ENCODE results near the gene DNAJB13.

DNAJB13 gene

GRCh38 chr11:74008373-74009229, 57.8 kb downstream of the DNAJB13 start, which contains the start of gene UCP3:
TSS of gene UCP3 (minus strand) at chr11:74009085. CDS start at chr11:74007042, 2,043 bp downstream.
- H3K4me1 ChIP-seq (ENCODE audit: control insufficient read depth, insufficient read depth, low read length), result no peaks in the 10 kb centered on the region
- H3K4me3 ChIP-seq (ENCODE audit: low read depth, low read length), result no peak within 1 kb of the TSS
- CTCF ChIA-PET, result interaction anchor here (0.6 kb wide), 1 partner anchor 45 kb away, joined by 3 read pairs; no protein-coding TSS in a partner anchor
- no peak within 1 kb of the TSS for H3K27ac ChIP-seq (ENCODE audit: extremely low read depth, low read depth, low read length)
- no peaks in the 10 kb centered on the region for H3K9me3 ChIP-seq (ENCODE audit: control insufficient read depth, insufficient read depth, low read depth, low read length)
- peak; percentile 50; the same call in 1 of the 2 replicates for TF ChIP-seq PRDM1 (tag by site-specific recombination; IDR thresholded peaks at IDR 0.05)
- TF ChIP-seq ZNF544 (tag by site-specific recombination; IDR thresholded peaks at IDR 0.05), result no peak
- no peak for TF ChIP-seq ZNF391 (tag by site-specific recombination; IDR thresholded peaks at IDR 0.05; ENCODE audit: borderline replicate concordance, low read depth)
- no peak for TF ChIP-seq ZNF114 (tag by site-specific recombination; IDR thresholded peaks at IDR 0.05)
- peaks cover 0 to 15% of the 10 kb centered on the region in 2 experiments; a peak in 1 of 3 replicates for H3K36me3 ChIP-seq (ENCODE audit: control insufficient read depth in 2 of 2, insufficient read depth in 1 of 2, low read length in 2 of 2)
- POLR2A ChIA-PET, result interaction anchor here (1.2 kb wide), 1 partner anchor 46 kb away, joined by 3 read pairs; no protein-coding TSS in a partner anchor

GRCh38 chr11:74009230-74009547, 58.4 kb downstream of the DNAJB13 start:
- peaks cover 0 to 21% of the 10 kb centered on the region in 2 experiments; a peak in 1 of 3 replicates for H3K36me3 ChIP-seq (ENCODE audit: control insufficient read depth in 2 of 2, insufficient read depth in 1 of 2, low read length in 2 of 2)
- H3K4me1 ChIP-seq (ENCODE audit: control insufficient read depth, insufficient read depth, low read length), result no peaks in the 10 kb centered on the region
- TF ChIP-seq REPIN1 (tag by site-specific recombination; IDR thresholded peaks at IDR 0.05; ENCODE audit: low read depth) (no peak), ZNF214 (tag by site-specific recombination; IDR thresholded peaks at IDR 0.05; ENCODE audit: borderline replicate concordance) (no peak), PATZ1 (tag by site-specific recombination; IDR thresholded peaks at IDR 0.05) (no peak), ZNF670 (tag by site-specific recombination; IDR thresholded peaks at IDR 0.05; ENCODE audit: low read depth) (no peak), ZNF416 (tag by site-specific recombination; IDR thresholded peaks at IDR 0.05) (no peak), HOXA7 (CRISPR knock-in tag; IDR thresholded peaks at IDR 0.05; ENCODE audit: borderline replicate concordance) (no peak), ZBTB10 (tag by site-specific recombination; IDR thresholded peaks at IDR 0.05) (no peak), ZNF785 (tag by site-specific recombination; IDR thresholded peaks at IDR 0.05) (no peak), ZNF518A (tag by site-specific recombination; conservative IDR thresholded peaks at IDR 0.05; ENCODE audit: low read depth) (no peak), ZEB2 (tag by site-specific recombination; IDR thresholded peaks at IDR 0.05) (no peak), ZNF600 (tag by site-specific recombination; IDR thresholded peaks at IDR 0.05) (no peak), ATF2 (tag by site-specific recombination; IDR thresholded peaks at IDR 0.05; ENCODE audit: low read depth) (no peak), ZFP3 (tag by site-specific recombination; IDR thresholded peaks at IDR 0.05; ENCODE audit: low read depth) (no peak), ZNF596 (tag by site-specific recombination; IDR thresholded peaks at IDR 0.05) (no peak)
- CTCF ChIA-PET, result interaction anchor here (0.6 kb wide), 1 partner anchor 45 kb away, joined by 3 read pairs; no protein-coding TSS in a partner anchor
- H3K9me3 ChIP-seq (ENCODE audit: control insufficient read depth, insufficient read depth, low read depth, low read length), result no peaks in the 10 kb centered on the region
- POLR2A ChIA-PET, result no interaction called here
- H3K27ac ChIP-seq (ENCODE audit: extremely low read depth, low read depth, low read length), result no peak overlapping the region
- H3K4me3 ChIP-seq (ENCODE audit: low read depth, low read length), result no peak overlapping the region

All from HEK293 (cell line).